MCF 10A (cell line): ENCODE data around the gene C1orf52. TPM values are rescaled to one million over a fixed set of nuclear protein-coding genes. Genes with fewer than 3 reads are reported as not detected.
A peak's percentile ranks its signal among the peaks of the same experiment; 100 is the strongest.

ENCODE experiments used
- BruUV-seq: library from RNA; stranded (reverse); fragments of 400-500 nt; replicated peaks from 2 replicates; lab custom pipeline; 2021; lab: Mats Ljungman, UMichigan
- CTCF ChIA-PET: fragments of 300-600 bp; sonication (Branson Sonifier 250); formaldehyde crosslinking; extraction: SDS; loops from one replicate; lab custom pipeline; 2021; ENCODE audit warnings: antibody characterized with exemption, inconsistent platforms; lab: Yijun Ruan, JAX
- POLR2A ChIA-PET: fragments of 300-600, 350-650 bp; sonication (Branson Sonifier 250); formaldehyde crosslinking; extraction: SDS; loops from one replicate; lab custom pipeline; 2020; ENCODE audit warnings: antibody characterized with exemption, inconsistent platforms; lab: Yijun Ruan, JAX
- DNase-seq: peaks from one replicate; pipeline ENCODE4 v3.0.0-alpha.2; 2018; ENCODE audit not compliant: unreplicated experiment
- H3K27ac Mint-ChIP-seq: one replicate; pipeline ENCODE4 v1.8.0; 2022; ENCODE audit warnings: mild to moderate bottlenecking, low read depth, mixed read lengths; ENCODE audit not compliant: unreplicated experiment
- H3K27me3 Mint-ChIP-seq: one replicate; pipeline ENCODE4 v1.8.0; 2022; ENCODE audit warnings: mixed read lengths; ENCODE audit not compliant: insufficient read depth, unreplicated experiment
- H3K36me3 Mint-ChIP-seq: one replicate; pipeline ENCODE4 v1.8.0; 2022; ENCODE audit warnings: mild to moderate bottlenecking, moderate library complexity, mixed read lengths; ENCODE audit not compliant: insufficient read depth, unreplicated experiment
- H3K4me1 Mint-ChIP-seq: one replicate; pipeline ENCODE4 v1.8.0; 2022; ENCODE audit warnings: mixed read lengths; ENCODE audit not compliant: insufficient read depth, unreplicated experiment
- H3K4me3 Mint-ChIP-seq: one replicate; pipeline ENCODE4 v1.8.0; 2022; ENCODE audit warnings: mild to moderate bottlenecking, moderate library complexity, mixed read lengths; ENCODE audit not compliant: unreplicated experiment
- H3K9me3 Mint-ChIP-seq: one replicate; pipeline ENCODE4 v1.8.0; 2022; ENCODE audit warnings: mixed read lengths; ENCODE audit not compliant: unreplicated experiment
- CTCF ChIP-seq: fragments of 200-600 bp; IDR thresholded peaks from one replicate; pipeline ENCODE4 v1.8.0; 2022; ENCODE audit warnings: antibody characterized with exemption, mild to moderate bottlenecking; ENCODE audit not compliant: unreplicated experiment
- intact Hi-C: fragments of 100-400 bp; cut with micrococcal nuclease; formaldehyde crosslinking; loops from 2 replicates; pipeline ENCODE4 v1.14.1; 2022
- total RNA-seq: library from RNA; stranded (reverse); gene quantifications from 2 replicates; pipeline ENCODE4 v1.2.3, GENCODE V29; 2022

Gene C1orf52
- total RNA-seq, 1 experiment from 2014 or later, result 31.7 TPM

GRCh38 chr1:85245891-85246290 lies 13.6 kb downstream of the C1orf52 start:
- CTCF ChIA-PET, result interaction anchor here (1.5 to 2.6 kb wide), 3 partner anchors 9 to 304 kb away, joined by 5 to 15 read pairs (median 5); partner anchors contain the start of gene C1orf52
- DNase-seq, result no peak
- no peak overlapping the region for H3K27ac Mint-ChIP-seq
- BruUV-seq, result no TSS peak
- POLR2A ChIA-PET, result interaction anchor here (1.2 kb wide), 1 partner anchor 286 kb away, joined by 3 read pairs; no protein-coding TSS in a partner anchor
- TF ChIP-seq CTCF, result no peak
- peaks cover 9% of the 10 kb centered on the region for H3K9me3 Mint-ChIP-seq
- H3K36me3 Mint-ChIP-seq, result peaks cover 16% of the 10 kb centered on the region
- peaks cover 21% of the 10 kb centered on the region for H3K4me1 Mint-ChIP-seq
- intact Hi-C loops, result no loop called here
- H3K4me3 Mint-ChIP-seq, result no peak overlapping the region
- no peaks in the 10 kb centered on the region for H3K27me3 Mint-ChIP-seq

GRCh38 chr1:85245456-85245855 lies 14.0 kb downstream of the C1orf52 start:
- ChIA-PET CTCF (interaction anchor here (1.1 to 2.6 kb wide), 5 partner anchors 9 to 304 kb away, joined by 3 to 15 read pairs (median 5); partner anchors contain the start of gene C1orf52), POLR2A (interaction anchor here (1.2 kb wide), 2 partner anchors 9 to 286 kb away, joined by 3 read pairs; no protein-coding TSS in a partner anchor)
- no TSS peak for BruUV-seq
- Mint-ChIP-seq H3K27ac (no peak overlapping the region), H3K4me1 (peaks cover 21% of the 10 kb centered on the region), H3K36me3 (peaks cover 11% of the 10 kb centered on the region), H3K27me3 (no peaks in the 10 kb centered on the region), H3K4me3 (no peak overlapping the region), H3K9me3 (peaks cover 9% of the 10 kb centered on the region)
- intact Hi-C loops, result no loop called here
- TF ChIP-seq CTCF, result no peak
- peak; percentile 14 for DNase-seq

- no peak overlapping the region for H3K4me3 Mint-ChIP-seq
- TF ChIP-seq CTCF, result no peak
- no TSS peak for BruUV-seq
- H3K9me3 Mint-ChIP-seq, result peaks cover 1% of the 10 kb centered on the region
- H3K27me3 Mint-ChIP-seq, result no peaks in the 10 kb centered on the region
- H3K27ac Mint-ChIP-seq, result peak overlapping the region; percentile 78
- intact Hi-C loops, result no loop called here
- POLR2A ChIA-PET, result interaction anchor here (0.6 to 1.8 kb wide), 5 partner anchors 10 to 1450 kb away, joined by 3 to 6 read pairs (median 3); partner anchors contain the start of gene SYDE2
- H3K36me3 Mint-ChIP-seq, result peaks cover 5% of the 10 kb centered on the region
- H3K4me1 Mint-ChIP-seq, result peaks cover 21% of the 10 kb centered on the region
- CTCF ChIA-PET, result interaction anchor here (0.6 to 2.6 kb wide), 9 partner anchors 10 to 700 kb away, joined by 3 to 15 read pairs (median 5); partner anchors contain the start of gene C1orf52
- peak; percentile 13 for DNase-seq
Observed at GRCh38 chr1:85244271-85245061, 15.0 kb downstream of the C1orf52 start.

GRCh38 chr1:85243372-85243771 lies 16.1 kb downstream of the C1orf52 start:
- DNase-seq, result no peak
- ChIA-PET CTCF (interaction anchor here (0.6 to 1.8 kb wide), 6 partner anchors 10 to 466 kb away, joined by 3 to 11 read pairs (median 4); no protein-coding TSS in a partner anchor), POLR2A (interaction anchor here (0.6 to 1.8 kb wide), 2 partner anchors 43 to 1449 kb away, joined by 3 to 6 read pairs; partner anchors contain the start of gene SYDE2)
- no TSS peak for BruUV-seq
- Mint-ChIP-seq H3K4me1 (peaks cover 21% of the 10 kb centered on the region), H3K9me3 (no peaks in the 10 kb centered on the region), H3K36me3 (no peaks in the 10 kb centered on the region), H3K27ac (no peak overlapping the region), H3K27me3 (no peaks in the 10 kb centered on the region), H3K4me3 (no peak overlapping the region)
- intact Hi-C loops, result no loop called here
- no peak for TF ChIP-seq CTCF
